Osteocyte (in vitro differentiated cells): ENCODE measurements around the gene KIAA0930. TPM values are rescaled to one million over a fixed set of nuclear protein-coding genes. Genes with fewer than 3 reads are reported as not detected.

ENCODE experiments used
- DNase-seq: peaks from one replicate; pipeline ENCODE4 v3.0.0; 2021; ENCODE audit warnings: mixed read lengths; ENCODE audit not compliant: unreplicated experiment; ENCODE audit errors: extremely low spot score
- H3K27ac Mint-ChIP-seq: one replicate; pipeline ENCODE4 v1.8.0; 2021; ENCODE audit warnings: mild to moderate bottlenecking, mixed read lengths; ENCODE audit not compliant: unreplicated experiment
- H3K27me3 Mint-ChIP-seq: one replicate; pipeline ENCODE4 v1.8.0; 2021; ENCODE audit warnings: mixed read lengths; ENCODE audit not compliant: unreplicated experiment
- H3K36me3 Mint-ChIP-seq: one replicate; pipeline ENCODE4 v1.8.0; 2021; ENCODE audit warnings: mixed read lengths; ENCODE audit not compliant: unreplicated experiment
- H3K4me1 Mint-ChIP-seq: one replicate; pipeline ENCODE4 v1.8.0; 2021; ENCODE audit warnings: mixed read lengths; ENCODE audit not compliant: unreplicated experiment
- H3K4me3 Mint-ChIP-seq: one replicate; pipeline ENCODE4 v1.8.0; 2021; ENCODE audit warnings: mild to moderate bottlenecking, moderate library complexity, mixed read lengths; ENCODE audit not compliant: unreplicated experiment
- H3K9me3 Mint-ChIP-seq: one replicate; pipeline ENCODE4 v1.8.0; 2021; ENCODE audit warnings: mixed read lengths; ENCODE audit not compliant: unreplicated experiment
- long read RNA-seq: library from polyadenylated mRNA; unstranded; transcript quantifications from one replicate; pipeline ENCODE4 v2.0.0, GENCODE V29; 2021
- total RNA-seq: library from RNA; stranded (reverse); gene quantifications from 2 replicates; pipeline ENCODE4 v1.2.1, GENCODE V29; 2021
- TF ChIP-seq, protein P1 (sequence below): fragments of 200-600 bp; sonication (generic); IDR thresholded peaks from 2 replicates; pipeline ENCODE4 v1.5.0; 2021; ENCODE audit warnings: antibody characterized with exemption, mild to moderate bottlenecking, moderate library complexity

KIAA0930 gene
- 53.1 and 64.7 TPM in 2 replicates for total RNA-seq
- long read RNA-seq, partial matches to known transcripts = 0 of 9 reads
- long read RNA-seq, other reads (novel, unspliced or antisense) = 9 of 9 reads

DNA sequence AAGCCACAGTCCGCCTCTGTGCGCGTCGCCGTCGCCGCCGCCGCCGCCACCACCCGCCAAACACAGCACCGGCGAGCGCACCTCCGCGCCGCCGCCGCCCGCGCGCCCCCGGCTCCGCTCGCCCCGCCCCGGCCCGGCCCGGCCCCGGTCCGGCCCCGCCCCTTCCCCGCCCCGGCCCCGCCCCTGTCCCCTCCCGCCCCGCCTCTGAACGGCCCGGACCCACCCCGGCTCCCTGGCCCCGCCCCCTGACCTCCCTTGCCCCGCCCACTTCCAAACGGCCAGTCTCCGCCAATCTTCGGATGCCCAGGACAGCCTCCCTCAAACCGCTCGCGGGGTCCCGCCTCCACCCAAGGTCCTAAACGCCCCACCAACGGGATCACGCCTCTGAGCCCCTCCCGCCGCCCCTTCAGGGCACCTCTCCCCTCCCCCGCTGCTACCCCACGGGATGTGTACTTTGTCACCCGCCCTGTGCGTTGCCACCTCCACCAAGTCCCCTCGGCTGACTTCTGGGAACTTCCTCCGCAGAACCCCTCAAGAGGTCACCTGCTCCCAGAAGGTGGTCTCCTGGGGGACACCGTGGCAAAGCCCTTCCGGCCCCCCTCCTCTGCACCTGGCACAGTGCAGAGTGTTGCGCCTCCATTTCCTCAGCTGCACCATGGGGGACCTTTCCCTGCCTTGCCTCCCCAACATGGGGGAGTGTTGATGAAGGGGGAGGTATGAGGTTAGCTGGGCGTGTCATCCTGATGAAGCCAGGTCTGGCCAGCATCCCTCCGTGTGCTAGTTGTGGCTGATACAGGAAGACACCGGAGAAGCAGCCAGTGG lies at the start of gene KIAA0930:
Gene KIAA0930, minus strand, starts transcription at position 85 of the 822 bp plus-strand sequence. CDS start 191 bp downstream, outside the sequence.
- no peaks in the 10 kb centered on the region for H3K27me3 Mint-ChIP-seq
- H3K4me3 Mint-ChIP-seq = peak within 1 kb of the TSS; percentile 91
- peaks cover 6% of the 10 kb centered on the region for H3K36me3 Mint-ChIP-seq
- DNase-seq = peak; percentile 89
- TF ChIP-seq, protein P1, sequence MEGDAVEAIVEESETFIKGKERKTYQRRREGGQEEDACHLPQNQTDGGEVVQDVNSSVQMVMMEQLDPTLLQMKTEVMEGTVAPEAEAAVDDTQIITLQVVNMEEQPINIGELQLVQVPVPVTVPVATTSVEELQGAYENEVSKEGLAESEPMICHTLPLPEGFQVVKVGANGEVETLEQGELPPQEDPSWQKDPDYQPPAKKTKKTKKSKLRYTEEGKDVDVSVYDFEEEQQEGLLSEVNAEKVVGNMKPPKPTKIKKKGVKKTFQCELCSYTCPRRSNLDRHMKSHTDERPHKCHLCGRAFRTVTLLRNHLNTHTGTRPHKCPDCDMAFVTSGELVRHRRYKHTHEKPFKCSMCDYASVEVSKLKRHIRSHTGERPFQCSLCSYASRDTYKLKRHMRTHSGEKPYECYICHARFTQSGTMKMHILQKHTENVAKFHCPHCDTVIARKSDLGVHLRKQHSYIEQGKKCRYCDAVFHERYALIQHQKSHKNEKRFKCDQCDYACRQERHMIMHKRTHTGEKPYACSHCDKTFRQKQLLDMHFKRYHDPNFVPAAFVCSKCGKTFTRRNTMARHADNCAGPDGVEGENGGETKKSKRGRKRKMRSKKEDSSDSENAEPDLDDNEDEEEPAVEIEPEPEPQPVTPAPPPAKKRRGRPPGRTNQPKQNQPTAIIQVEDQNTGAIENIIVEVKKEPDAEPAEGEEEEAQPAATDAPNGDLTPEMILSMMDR = no peak
- H3K9me3 Mint-ChIP-seq = no peaks in the 10 kb centered on the region
- H3K27ac Mint-ChIP-seq = peak within 1 kb of the TSS; percentile 52
- peaks cover 21% of the 10 kb centered on the region for H3K4me1 Mint-ChIP-seq

DNA sequence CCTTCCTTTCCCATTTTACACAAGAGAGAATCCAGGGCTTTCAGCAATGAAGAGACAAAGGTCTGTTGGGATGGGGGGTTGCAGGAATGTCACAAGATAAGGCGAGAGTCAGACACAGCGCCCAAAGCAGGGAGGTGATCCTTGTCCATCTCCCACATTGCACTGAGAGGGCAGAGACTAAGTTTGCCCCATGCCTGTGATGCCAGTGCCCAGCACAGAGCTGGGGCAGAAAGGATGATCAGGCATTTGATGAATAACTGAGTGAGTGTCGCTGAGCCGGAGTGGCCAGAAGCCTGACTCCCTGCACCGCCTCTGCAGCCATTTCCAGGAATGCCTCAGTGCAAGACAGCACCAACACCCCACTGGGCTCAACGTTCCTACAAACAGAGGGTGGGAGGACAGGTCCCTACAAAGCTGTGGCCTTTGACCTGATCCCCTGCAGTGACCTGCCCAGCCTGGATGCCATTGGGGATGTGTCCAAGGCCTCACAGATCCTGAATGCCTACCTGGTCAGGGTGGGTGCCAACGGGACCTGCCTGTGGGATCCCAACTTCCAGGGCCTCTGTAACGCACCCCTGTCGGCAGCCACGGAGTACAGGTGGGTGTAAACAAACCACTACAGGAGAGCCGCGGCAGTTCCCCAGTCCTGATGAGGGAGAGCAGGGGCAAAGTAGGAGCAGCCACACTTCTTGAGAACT lies 46.3 kb upstream of the KIAA0930 start:
- Mint-ChIP-seq H3K4me3 (no peak overlapping the region), H3K27ac (no peak overlapping the region), H3K27me3 (peaks cover 10% of the 10 kb centered on the region), H3K9me3 (no peaks in the 10 kb centered on the region), H3K36me3 (no peaks in the 10 kb centered on the region), H3K4me1 (peaks cover 8% of the 10 kb centered on the region)
- TF ChIP-seq, protein P1 = no peak
- no peak for DNase-seq

DNA sequence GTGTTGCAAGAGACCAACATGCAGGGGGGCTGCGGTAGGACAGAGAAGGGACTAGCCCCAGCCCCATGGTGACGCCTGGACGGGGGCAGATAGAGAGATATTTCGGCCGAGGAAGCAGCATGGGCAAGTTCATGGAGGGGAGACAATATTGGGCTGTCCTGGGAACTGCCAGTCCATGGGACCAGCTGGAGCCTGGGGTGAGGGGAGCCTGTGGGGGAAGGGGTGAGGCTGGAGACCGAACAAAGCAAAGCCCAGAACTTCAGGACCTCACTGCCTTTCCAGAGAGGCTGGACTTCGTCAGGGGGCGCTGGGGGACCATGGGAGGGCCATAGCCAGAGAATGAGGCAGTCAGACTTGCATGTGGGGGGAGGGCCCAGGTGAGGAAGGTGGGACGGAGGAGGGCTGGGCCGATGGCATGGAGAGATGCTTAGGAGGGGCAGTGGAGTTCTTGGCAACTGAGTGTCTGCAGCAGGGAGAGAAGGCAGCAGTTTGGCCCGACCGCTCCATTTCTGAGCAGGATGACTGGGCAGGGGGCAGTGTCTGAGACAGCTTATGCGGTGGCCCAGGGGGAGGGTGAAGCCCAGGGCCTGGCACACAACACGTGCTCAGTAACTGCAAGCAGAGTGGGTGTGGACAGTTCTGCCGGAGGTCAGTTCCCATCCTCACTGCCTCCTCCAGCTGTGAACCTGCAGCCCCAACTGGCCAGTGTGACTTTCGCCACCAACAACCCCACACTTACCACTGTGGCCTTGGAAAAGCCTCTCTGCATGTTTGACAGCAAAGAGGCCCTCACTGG lies 44.8 kb upstream of the KIAA0930 start:
- H3K4me3 Mint-ChIP-seq = no peak overlapping the region
- H3K27ac Mint-ChIP-seq = no peak overlapping the region
- H3K4me1 Mint-ChIP-seq = peaks cover 15% of the 10 kb centered on the region
- H3K36me3 Mint-ChIP-seq = no peaks in the 10 kb centered on the region
- no peaks in the 10 kb centered on the region for H3K9me3 Mint-ChIP-seq
- peaks cover 13% of the 10 kb centered on the region for H3K27me3 Mint-ChIP-seq
- TF ChIP-seq, protein P1 = peak; percentile 11
- DNase-seq = no peak

DNA sequence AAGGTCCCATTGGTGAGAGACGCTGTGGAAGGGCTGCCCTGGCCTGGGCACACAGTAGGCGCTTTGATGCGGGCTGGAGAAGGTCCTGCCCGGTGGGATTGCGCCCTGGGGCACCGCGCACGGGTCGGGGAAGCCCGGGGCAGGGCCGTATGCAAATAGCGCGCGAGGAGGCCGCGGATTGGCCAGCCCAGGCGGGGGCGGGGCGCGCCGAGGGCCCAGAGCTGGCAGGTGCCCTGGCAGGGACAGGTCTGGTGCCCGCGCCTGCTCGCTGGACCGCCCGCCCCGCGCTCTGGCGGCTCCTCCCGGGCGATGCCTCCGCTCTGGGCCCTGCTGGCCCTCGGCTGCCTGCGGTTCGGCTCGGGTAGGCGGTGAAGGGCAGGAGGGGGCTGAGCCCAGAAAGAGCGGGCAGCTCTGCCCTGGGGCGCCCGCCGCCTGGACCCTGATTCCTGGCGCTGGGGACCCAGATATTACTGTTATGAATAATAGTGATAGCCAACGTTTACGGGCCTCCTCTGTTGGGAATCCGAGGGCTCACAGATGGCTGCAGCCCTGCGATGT lies 44.1 kb upstream of the KIAA0930 start, which contains the start of gene UPK3A:
Gene UPK3A, plus strand, starts transcription at position 245 of the 558 bp plus-strand sequence. Its CDS starts 65 bp downstream, at position 310.
- Mint-ChIP-seq H3K27me3 (peaks cover 13% of the 10 kb centered on the region), H3K36me3 (no peaks in the 10 kb centered on the region), H3K27ac (no peak within 1 kb of the TSS), H3K4me3 (no peak within 1 kb of the TSS), H3K9me3 (no peaks in the 10 kb centered on the region), H3K4me1 (peaks cover 19% of the 10 kb centered on the region)
- DNase-seq = no peak
- TF ChIP-seq, protein P1 = no peak
